A549 (cell line): ENCODE measurements around the gene PID1.

Experiments
- CTCF ChIP-seq: fragments of >200 bp; sonication (Bioruptor Twin); formaldehyde crosslinking; IDR thresholded peaks from 3 replicates; pipeline ENCODE4 v1.5.1; 2016
- NR3C1 ChIP-seq: fragments of >200 bp; sonication (Bioruptor Twin); formaldehyde crosslinking; IDR thresholded peaks from 3 replicates; pipeline ENCODE4 v1.6.1; 2017
- POLR2A ChIP-seq: IDR thresholded peaks from 2 replicates; pipeline ENCODE4 v1.6.1; 2012; ENCODE audit warnings: mild to moderate bottlenecking, low read length
- REST ChIP-seq: fragments of 200-600 bp; sonication (generic); IDR thresholded peaks from 2 replicates; pipeline ENCODE4 v1.6.1; 2016; ENCODE audit warnings: antibody characterized with exemption, mild to moderate bottlenecking, moderate library complexity

- TF ChIP-seq CTCF (no peak), REST (no peak), POLR2A (no peak), NR3C1 (no peak)
Observed at GRCh38 chr2:229267080-229267479, 4.0 kb downstream of the PID1 start.
